Measurements from ENCODE around the gene PPP2R5C.
"Not testable (repeated sequence)": the region's sequence is repeated elsewhere in the genome, so short reads cannot be mapped to it uniquely, and the experiment has no call there.

PPP2R5C gene

DNA sequence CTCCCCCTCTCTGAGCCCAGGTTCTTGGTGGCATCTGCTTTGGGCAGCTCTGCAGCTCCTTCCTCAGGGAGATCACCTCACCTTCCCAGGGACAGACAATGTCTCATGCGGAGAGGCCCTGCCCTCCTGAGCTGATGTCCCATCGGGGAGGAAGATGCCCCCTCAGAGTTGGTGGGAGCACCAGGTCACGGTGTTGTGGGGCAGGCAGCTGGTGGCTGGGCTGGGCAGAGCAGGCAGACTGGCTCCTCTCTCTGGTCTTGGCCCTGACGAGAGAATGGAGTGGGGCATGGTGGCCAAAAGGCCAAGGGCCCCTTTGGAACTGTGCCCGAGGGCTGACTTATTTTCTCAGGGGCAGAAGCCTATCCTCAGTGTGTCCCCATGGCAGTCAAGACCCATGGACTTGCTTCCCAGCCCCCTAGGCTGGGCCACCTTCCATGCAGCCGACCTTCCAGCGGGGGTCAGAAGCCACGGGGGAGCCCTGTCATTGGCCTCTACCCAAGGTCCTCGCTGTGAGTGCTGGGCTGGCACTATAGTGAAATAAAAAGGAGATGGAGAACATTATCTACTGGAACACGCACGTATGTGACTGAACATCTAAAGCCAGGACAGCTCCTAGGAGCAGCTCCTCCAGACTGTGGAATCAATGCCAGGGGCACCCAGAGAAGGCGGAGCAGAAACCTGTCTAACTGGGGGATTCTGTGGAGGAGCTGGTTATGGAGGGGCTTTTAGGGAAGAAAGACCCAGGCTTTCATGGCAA, 21.9 kb downstream of the PPP2R5C start:
- DNase-seq = no peak

DNA sequence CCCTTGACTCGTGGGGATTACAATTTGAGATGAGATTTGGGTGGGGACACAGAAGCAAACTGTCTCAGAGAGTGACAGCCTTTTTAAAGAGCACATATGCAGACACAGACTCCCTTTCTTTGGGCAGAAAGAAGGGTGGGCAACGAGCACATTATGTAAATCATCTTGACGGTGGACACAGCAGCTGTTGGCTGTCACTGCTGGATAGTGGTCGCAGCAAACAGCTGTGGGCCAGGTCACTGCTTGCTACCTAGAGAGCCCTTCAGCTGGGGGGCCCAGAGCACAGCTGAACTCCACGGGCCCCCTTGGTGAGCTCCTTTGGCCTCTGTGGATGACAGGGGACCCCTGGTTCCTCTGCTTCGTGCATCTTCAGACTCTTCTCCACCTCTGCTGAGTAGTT, 23.1 kb downstream of the PPP2R5C start:
- DNase-seq = no peak

- no peak for DNase-seq
These were observed 26.6 kb downstream of the PPP2R5C start for GRCh38 chr14:101788016-101788635.

- no peak for DNase-seq
These were observed 27.7 kb downstream of the PPP2R5C start for GRCh38 chr14:101789222-101789621.

GRCh38 chr14:101790232-101790631, 28.7 kb downstream of the PPP2R5C start:
- no peak for DNase-seq

- no peak for DNase-seq
These were observed 30.5 kb downstream of the PPP2R5C start for GRCh38 chr14:101791919-101792572.

DNA sequence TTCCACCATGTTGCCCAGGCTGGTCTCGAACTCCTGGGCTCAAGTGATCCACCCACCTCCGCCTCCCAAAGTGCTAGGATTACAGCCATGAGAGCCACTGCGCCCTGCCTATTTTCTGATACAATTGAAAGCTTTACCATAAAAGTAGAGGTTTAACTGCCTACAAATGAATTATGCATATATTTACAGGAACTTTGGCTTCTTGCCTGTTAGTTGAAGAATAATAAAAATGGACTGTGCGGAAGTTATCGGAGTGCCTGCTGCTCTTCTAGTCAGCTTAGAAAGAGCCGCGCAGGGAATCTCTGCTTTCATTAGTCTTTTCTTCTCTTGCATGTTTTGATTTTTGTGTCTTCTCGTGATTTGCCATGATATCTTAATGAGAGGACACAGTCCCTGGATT, 34.5 kb downstream of the PPP2R5C start:
- DNase-seq = no peak

- DNase-seq = no peak
These were observed 35.0 kb downstream of the PPP2R5C start for GRCh38 chr14:101796479-101796878.

DNA sequence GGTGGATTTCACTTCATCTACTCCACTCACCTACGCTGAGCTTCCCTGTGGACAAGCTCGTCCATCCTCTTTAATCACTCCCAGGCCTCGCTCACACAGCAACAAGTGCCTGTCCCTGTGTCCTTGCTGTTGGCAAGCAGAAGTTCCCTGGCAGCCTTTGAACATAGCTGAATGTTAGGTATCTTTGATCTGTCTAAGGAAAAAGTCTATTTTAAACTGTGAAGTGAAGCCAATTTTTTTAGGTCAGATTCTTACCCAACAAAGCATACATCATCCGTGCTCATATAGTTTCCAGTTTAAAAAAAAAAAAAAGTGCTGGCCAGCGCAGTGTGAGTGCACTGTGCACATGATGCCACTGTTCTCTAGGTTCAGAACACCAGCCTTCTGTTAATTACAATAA, 36.3 kb downstream of the PPP2R5C start:
- DNase-seq = no peak

DNA sequence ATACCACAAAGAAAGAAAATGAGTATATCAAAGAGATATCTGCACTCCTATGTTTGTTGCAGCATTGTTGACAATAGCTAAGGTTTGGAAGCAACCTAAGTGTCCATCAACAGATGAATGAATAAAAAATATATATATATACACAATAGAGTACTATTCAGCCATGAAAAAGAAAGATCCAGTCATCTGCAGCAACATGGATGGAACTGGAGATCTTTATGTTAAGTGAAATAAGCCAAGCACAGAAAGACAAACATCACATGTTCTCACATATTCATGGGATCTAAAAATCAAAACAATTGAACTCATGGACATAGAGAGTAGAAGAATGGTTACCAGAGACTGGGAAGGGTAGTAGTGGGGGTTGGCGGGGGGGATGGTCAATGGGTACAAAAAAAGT, 42.9 kb downstream of the PPP2R5C start:
- DNase-seq = not testable (repeated sequence)

DNA sequence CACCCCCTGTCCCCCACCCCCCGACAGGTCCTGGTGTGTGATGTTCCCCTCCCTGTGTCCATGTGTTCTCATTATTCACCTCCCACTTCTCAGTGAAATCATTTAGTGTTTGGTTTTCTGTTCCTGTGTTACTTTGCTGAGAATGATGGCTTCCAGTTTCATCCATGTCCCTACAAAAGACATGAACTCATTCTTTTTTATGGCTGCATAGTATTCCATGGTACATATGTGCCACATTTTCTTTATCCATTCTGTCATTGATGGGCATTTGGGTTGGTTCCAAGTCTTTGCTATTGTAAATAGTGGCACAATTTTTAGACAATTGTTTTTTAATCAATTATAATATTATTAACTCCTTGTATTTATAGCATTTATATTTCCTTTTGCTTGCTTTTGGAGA, 44.7 kb downstream of the PPP2R5C start:
- DNase-seq = not testable (repeated sequence)

- no peak for DNase-seq
These were observed 46.6 kb downstream of the PPP2R5C start for GRCh38 chr14:101808020-101808641.

- no peak for DNase-seq
These were observed 47.6 kb downstream of the PPP2R5C start for GRCh38 chr14:101808894-101809670.

DNA sequence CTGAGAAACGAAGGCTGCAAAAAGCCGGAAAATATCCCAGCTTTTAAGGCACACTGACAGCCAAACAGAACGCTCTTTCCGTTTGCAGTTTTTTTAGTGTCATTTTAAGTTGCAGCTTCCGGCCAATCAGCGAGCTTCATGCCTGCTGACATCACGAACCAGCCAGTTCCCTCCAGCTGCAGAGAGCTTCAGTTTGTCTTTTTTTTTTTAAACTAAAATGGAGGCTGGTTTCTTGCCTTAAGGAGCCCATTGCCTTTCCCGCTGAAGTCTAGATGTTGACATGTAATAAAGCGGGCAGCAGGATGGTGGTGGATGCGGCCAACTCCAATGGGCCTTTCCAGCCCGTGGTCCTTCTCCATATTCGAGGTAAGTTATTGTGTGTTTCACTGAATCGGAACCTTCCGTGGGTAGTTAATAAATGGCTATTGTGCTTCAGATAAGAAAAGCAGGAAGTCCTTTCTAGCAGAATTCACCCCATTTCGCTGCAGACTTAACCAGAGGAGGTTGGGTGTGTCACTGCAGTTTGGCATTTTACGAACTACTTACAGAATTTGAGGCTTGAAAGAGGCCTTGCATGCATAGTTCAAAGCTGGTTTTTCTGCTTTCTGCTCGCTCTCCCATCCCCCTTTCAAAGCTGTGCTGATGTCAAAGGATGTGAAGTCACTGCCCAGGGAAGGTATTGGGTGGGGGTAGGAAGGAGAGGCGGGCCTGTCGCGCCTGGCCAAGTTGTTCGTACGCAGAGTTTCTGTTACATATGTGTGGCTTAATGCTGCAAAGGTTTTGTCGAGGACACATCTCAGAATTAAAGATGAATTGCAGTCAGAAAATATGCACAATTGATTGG, 48.4 kb downstream of the PPP2R5C start:
- DNase-seq = peak; percentile 71

- no peak for DNase-seq
These were observed 49.5 kb downstream of the PPP2R5C start for GRCh38 chr14:101810897-101811621.

DNA sequence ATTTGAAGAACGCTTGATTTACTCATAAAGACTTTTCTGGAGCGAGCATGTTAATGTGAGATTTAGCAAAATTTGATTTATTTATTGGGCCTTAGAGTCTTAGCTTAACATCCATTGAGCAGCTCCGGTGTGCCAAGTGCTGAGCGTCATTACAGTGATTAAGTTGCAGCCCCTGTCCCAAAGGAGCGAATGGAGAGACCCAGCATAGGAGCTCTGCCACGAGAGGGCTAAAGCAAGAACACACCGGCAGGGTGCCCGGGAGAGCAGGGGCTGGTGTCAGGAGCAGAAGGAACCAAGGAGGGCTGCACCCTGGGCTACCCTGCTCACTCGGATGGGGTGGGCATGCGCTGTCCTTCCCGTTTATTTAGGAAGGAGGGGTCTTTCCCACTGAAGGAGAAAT, 50.6 kb downstream of the PPP2R5C start:
- DNase-seq = no peak

- no peak for DNase-seq
These were observed 51.8 kb downstream of the PPP2R5C start for GRCh38 chr14:101813171-101813759.

- no peak for DNase-seq
These were observed 52.3 kb downstream of the PPP2R5C start for GRCh38 chr14:101813833-101814232.

DNA sequence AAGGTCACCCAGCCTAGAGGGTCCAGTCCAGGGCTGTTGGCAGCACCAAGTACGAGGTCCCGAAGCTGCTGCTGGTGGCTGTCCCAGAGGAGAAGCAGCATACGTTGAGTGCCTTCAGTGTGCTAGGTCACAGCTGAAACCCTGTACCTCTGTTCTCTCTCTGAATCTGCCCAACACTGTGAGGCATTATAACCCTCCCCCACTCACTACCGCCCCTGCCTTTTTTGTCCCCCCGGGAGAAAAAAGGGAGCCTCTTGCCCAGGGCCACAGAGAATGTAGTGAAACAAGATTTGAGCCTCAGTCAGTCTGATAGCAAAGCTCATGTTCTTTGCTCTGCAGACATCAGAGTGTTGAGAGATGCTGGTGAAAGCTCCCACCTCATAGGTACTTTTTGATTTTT, 53.4 kb downstream of the PPP2R5C start:
- DNase-seq = no peak

DNA sequence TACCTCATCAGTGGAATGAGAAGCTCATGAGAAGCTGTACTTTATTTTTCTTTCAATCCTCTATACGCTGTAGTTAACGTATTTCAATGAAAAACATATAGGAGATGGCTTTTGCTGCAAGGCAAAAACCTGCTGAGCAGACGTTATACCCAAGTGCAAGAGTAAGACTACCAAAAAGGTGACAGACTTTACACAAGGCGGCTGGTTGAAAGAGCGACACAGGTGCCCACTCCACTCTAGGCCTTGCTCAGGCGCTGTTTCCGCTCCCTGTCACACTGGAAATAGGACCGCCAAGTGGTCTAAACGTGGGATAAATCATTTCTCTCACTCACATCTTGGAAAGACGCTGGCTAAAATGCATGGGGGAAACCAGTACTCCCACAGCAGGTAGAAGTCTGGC, 54.5 kb downstream of the PPP2R5C start:
- no peak for DNase-seq

GRCh38 chr14:101817501-101818001, 56.0 kb downstream of the PPP2R5C start:
- no peak for DNase-seq

All from activated CD4-positive, alpha-beta T cell treated with anti-CD3 and anti-CD28 coated beads for 1 hour (primary cell).